Measurements from ENCODE around the gene CDKN2C.
"Not testable (repeated sequence)": the region's sequence is repeated elsewhere in the genome, so short reads cannot be mapped to it uniquely, and the experiment has no call there.

Gene CDKN2C

GRCh38 chr1:50978852-50979781 is 9.1 kb downstream of the CDKN2C start:
- DNase-seq (ENCODE audit: low read depth in 1 of 2, low spot score in 1 of 2), result no peak

GRCh38 chr1:50979937-50980336 is 9.9 kb downstream of the CDKN2C start:
- DNase-seq (ENCODE audit: low read depth in 1 of 2, low spot score in 1 of 2), result no peak

- DNase-seq (ENCODE audit: low read depth in 1 of 2, low spot score in 1 of 2), result no peak
Observed at GRCh38 chr1:50980505-50980904, 10.5 kb downstream of the CDKN2C start.

- no peak for DNase-seq (ENCODE audit: low read depth in 1 of 2, low spot score in 1 of 2)
Observed at GRCh38 chr1:50981741-50982140, 11.7 kb downstream of the CDKN2C start.

GRCh38 chr1:50982611-50983010 is 12.6 kb downstream of the CDKN2C start:
- no peak for DNase-seq (ENCODE audit: low read depth in 1 of 2, low spot score in 1 of 2)

GRCh38 chr1:50983219-50983802 is 13.3 kb downstream of the CDKN2C start:
- no peak for DNase-seq (ENCODE audit: low read depth in 1 of 2, low spot score in 1 of 2)

GRCh38 chr1:50985094-50985493 is 15.0 kb downstream of the CDKN2C start:
- no peak for DNase-seq (ENCODE audit: low read depth in 1 of 2, low spot score in 1 of 2)

- no peak for DNase-seq (ENCODE audit: low read depth in 1 of 2, low spot score in 1 of 2)
Observed at GRCh38 chr1:50986653-50987052, 16.6 kb downstream of the CDKN2C start.

- no peak for DNase-seq (ENCODE audit: low read depth in 1 of 2, low spot score in 1 of 2)
Observed at GRCh38 chr1:50989694-50990093, 19.6 kb downstream of the CDKN2C start.

GRCh38 chr1:50992532-50993318 is 22.7 kb downstream of the CDKN2C start:
- DNase-seq (ENCODE audit: low read depth in 1 of 2, low spot score in 1 of 2), result no peak

GRCh38 chr1:50993645-50994044 is 23.6 kb downstream of the CDKN2C start:
- DNase-seq (ENCODE audit: low read depth in 1 of 2, low spot score in 1 of 2), result no peak

- no peak for DNase-seq (ENCODE audit: low read depth in 1 of 2, low spot score in 1 of 2)
Observed at GRCh38 chr1:50994997-50995396, 25.0 kb downstream of the CDKN2C start.

- no peak for DNase-seq (ENCODE audit: low read depth in 1 of 2, low spot score in 1 of 2)
Observed at GRCh38 chr1:50995651-50996050, 25.6 kb downstream of the CDKN2C start.

GRCh38 chr1:50996083-50996482 is 26.0 kb downstream of the CDKN2C start:
- DNase-seq (ENCODE audit: low read depth in 1 of 2, low spot score in 1 of 2), result no peak

- not testable (repeated sequence) for DNase-seq (ENCODE audit: low read depth in 1 of 2, low spot score in 1 of 2)
Observed at GRCh38 chr1:50999375-50999774, 29.3 kb downstream of the CDKN2C start.

- DNase-seq (ENCODE audit: low read depth in 1 of 2, low spot score in 1 of 2), result no peak
Observed at GRCh38 chr1:51000160-51000559, 30.1 kb downstream of the CDKN2C start.

GRCh38 chr1:51000651-51001050 is 30.6 kb downstream of the CDKN2C start:
- no peak for DNase-seq (ENCODE audit: low read depth in 1 of 2, low spot score in 1 of 2)

GRCh38 chr1:51002516-51002915 is 32.5 kb downstream of the CDKN2C start:
- DNase-seq (ENCODE audit: low read depth in 1 of 2, low spot score in 1 of 2), result no peak

- not testable (repeated sequence) for DNase-seq (ENCODE audit: low read depth in 1 of 2, low spot score in 1 of 2)
Observed at GRCh38 chr1:51005549-51005948, 35.5 kb downstream of the CDKN2C start.

GRCh38 chr1:51009381-51009780 is 39.3 kb downstream of the CDKN2C start:
- no peak for DNase-seq (ENCODE audit: low read depth in 1 of 2, low spot score in 1 of 2)

GRCh38 chr1:51014878-51015277 is 44.8 kb downstream of the CDKN2C start:
- DNase-seq (ENCODE audit: low read depth in 1 of 2, low spot score in 1 of 2), result no peak

GRCh38 chr1:51019811-51020210 is 49.8 kb downstream of the CDKN2C start:
- no peak for DNase-seq (ENCODE audit: low read depth in 1 of 2, low spot score in 1 of 2)
